Measurements from ENCODE around the gene PHF13. TPM values are rescaled to one million over a fixed set of nuclear protein-coding genes. Genes with fewer than 3 reads are reported as not detected.

Gene PHF13
- total and polyA plus RNA-seq, 9 of the 15 experiments (the other 6 are each of a cell fraction or from before 2014, with no cell fraction given) = 1.8 to 36.1 (median 11.7) TPM

GRCh38 chr1:6612641-6613360 lies 730 bp upstream of the PHF13 start (continued):
- TF ChIP-seq ZNF512 (tag; IDR thresholded peaks at IDR 0.05) = peak; percentile 4; the same call in 1 of the 2 replicates
- TF ChIP-seq MTA3 (IDR thresholded peaks at IDR 0.05; ENCODE audit: borderline replicate concordance) = peak; percentile 51; the same call in 1 of the 2 replicates
- no peak for TF ChIP-seq NCOA6 (IDR thresholded peaks at IDR 0.05)
- TF ChIP-seq ZSCAN29 (IDR thresholded peaks at IDR 0.05) = 0 out of 2 replicates have a peak, but pooled peaks have one; percentile 21
- TF ChIP-seq L3MBTL2 (IDR thresholded peaks at IDR 0.05) = peak; percentile 33
- TF ChIP-seq ZNF232 (CRISPR knock-in tag; IDR thresholded peaks at IDR 0.05) = no peak
- peak; percentile 56 for TF ChIP-seq POLR2A (conservative IDR thresholded peaks at IDR 0.05)
- TF ChIP-seq ZNF592 (IDR thresholded peaks at IDR 0.05) = 0 out of 2 replicates have a peak, but pooled peaks have one; percentile 14
- peak; percentile 54 for TF ChIP-seq POLR2B (IDR thresholded peaks at IDR 0.05; ENCODE audit: low read depth, partially characterized antibody)
- peak; percentile 29; the same call in 1 of the 2 replicates for TF ChIP-seq POLR2G (IDR thresholded peaks at IDR 0.05; ENCODE audit: low read depth, low read length)
- TF ChIP-seq SMARCE1 (IDR thresholded peaks at IDR 0.05) = 0 out of 2 replicates have a peak, but pooled peaks have one; percentile 31
- TF ChIP-seq ZBTB7A (IDR thresholded peaks at IDR 0.05; ENCODE audit: borderline replicate concordance, control insufficient read depth, low read depth, low read length) = peak; percentile 76
- TF ChIP-seq ZBTB2 (IDR thresholded peaks at IDR 0.05) = 0 out of 2 replicates have a peak, but pooled peaks have one; percentile 16
- no peak for TF ChIP-seq E2F5 (CRISPR knock-in tag; IDR thresholded peaks at IDR 0.05)
- no peak for TF ChIP-seq MYC (IDR thresholded peaks at IDR 0.05; ENCODE audit: low read depth, low read length)
- no peak for TF ChIP-seq MYC (CRISPR knock-in tag; IDR thresholded peaks at IDR 0.05; ENCODE audit: borderline replicate concordance, low read depth)
- no peak for TF ChIP-seq ZNF184 (CRISPR knock-in tag; IDR thresholded peaks at IDR 0.05)
- 0 out of 2 replicates have a peak, but pooled peaks have one; percentile 21 for TF ChIP-seq FOXO4 (CRISPR knock-in tag; IDR thresholded peaks at IDR 0.05)
- 0 out of 2 replicates have a peak, but pooled peaks have one; percentile 14 for TF ChIP-seq ZNF124 (CRISPR knock-in tag; IDR thresholded peaks at IDR 0.05)

All from K562 (cell line).